NB4 (cell line): ENCODE results near the gene CAT.

Experiments used
- POLR2A ChIP-seq: IDR thresholded peaks from 2 replicates; pipeline ENCODE4 v1.6.1; 2011; ENCODE audit warnings: mild to moderate bottlenecking; ENCODE audit not compliant: insufficient read length; ENCODE audit errors: extremely low read depth
- TF ChIP-seq, protein P1 (sequence below): IDR thresholded peaks from one replicate; pipeline ENCODE4 v1.5.1; 2012; ENCODE audit warnings: low read depth, low read length

DNA sequence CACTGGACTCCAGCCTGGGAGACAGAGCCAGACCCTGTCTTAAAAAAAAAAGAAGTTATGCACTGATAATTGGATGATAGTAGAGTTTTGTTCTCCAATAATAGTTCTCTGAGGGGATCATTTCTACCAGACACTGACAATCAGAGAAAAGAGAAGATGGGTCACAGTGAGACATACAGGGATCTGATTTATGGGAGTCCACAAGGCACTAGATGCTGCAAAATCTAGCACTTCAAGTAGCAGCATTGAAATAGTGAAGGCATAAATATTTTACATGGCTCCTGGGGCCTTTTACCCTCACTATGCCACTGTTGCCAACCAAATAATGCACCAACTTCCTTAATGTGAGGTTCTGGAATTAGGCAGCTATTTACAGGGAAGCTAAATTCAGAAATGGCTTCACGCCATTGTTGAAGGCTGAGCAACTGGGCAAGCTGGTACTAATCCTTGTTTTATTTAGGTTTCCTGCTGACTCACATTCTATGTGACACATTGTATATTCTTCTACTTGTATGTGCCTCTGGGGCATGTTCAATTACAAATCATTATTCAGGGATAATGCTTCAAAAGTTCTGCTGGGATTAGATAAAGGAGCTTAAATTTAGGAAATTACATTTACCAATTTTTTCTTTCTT, 42.7 kb upstream of the CAT start:
- no peak for TF ChIP-seq POLR2A
- TF ChIP-seq, protein P1, sequence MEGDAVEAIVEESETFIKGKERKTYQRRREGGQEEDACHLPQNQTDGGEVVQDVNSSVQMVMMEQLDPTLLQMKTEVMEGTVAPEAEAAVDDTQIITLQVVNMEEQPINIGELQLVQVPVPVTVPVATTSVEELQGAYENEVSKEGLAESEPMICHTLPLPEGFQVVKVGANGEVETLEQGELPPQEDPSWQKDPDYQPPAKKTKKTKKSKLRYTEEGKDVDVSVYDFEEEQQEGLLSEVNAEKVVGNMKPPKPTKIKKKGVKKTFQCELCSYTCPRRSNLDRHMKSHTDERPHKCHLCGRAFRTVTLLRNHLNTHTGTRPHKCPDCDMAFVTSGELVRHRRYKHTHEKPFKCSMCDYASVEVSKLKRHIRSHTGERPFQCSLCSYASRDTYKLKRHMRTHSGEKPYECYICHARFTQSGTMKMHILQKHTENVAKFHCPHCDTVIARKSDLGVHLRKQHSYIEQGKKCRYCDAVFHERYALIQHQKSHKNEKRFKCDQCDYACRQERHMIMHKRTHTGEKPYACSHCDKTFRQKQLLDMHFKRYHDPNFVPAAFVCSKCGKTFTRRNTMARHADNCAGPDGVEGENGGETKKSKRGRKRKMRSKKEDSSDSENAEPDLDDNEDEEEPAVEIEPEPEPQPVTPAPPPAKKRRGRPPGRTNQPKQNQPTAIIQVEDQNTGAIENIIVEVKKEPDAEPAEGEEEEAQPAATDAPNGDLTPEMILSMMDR = no peak
